HT1080 (cell line): ENCODE results near the gene MEX3D. TPM values are rescaled to one million over a fixed set of nuclear protein-coding genes. Genes with fewer than 3 reads are reported as not detected.

Experiments
- DNase-seq: peaks from one replicate; pipeline ENCODE4 v3.0.0-alpha.2; 2015; ENCODE audit warnings: low read depth
- polyA plus RNA-seq, 2 experiments: library from polyadenylated mRNA; depleted of rRNA; stranded (reverse); fragments of >200 nt; gene quantifications; 2 replicates each; pipeline ENCODE4 v1.2.3, GENCODE V29; 2015
- total RNA-seq: library from RNA; depleted of rRNA; stranded (reverse); fragments of >200 nt; shearing (Covaris generic); gene quantifications from 2 replicates; pipeline ENCODE4 v1.2.3, GENCODE V29; 2014; rRNA removed

Gene MEX3D
- total RNA-seq: 49.9 and 53.8 TPM in 2 replicates
- polyA plus RNA-seq (2015; cell fraction: cytosol; rRNA removed): 16.9 and 20.2 TPM in 2 replicates
- polyA plus RNA-seq (2015; cell fraction: nucleus; rRNA removed): 7.6 and 10.2 TPM in 2 replicates

DNA sequence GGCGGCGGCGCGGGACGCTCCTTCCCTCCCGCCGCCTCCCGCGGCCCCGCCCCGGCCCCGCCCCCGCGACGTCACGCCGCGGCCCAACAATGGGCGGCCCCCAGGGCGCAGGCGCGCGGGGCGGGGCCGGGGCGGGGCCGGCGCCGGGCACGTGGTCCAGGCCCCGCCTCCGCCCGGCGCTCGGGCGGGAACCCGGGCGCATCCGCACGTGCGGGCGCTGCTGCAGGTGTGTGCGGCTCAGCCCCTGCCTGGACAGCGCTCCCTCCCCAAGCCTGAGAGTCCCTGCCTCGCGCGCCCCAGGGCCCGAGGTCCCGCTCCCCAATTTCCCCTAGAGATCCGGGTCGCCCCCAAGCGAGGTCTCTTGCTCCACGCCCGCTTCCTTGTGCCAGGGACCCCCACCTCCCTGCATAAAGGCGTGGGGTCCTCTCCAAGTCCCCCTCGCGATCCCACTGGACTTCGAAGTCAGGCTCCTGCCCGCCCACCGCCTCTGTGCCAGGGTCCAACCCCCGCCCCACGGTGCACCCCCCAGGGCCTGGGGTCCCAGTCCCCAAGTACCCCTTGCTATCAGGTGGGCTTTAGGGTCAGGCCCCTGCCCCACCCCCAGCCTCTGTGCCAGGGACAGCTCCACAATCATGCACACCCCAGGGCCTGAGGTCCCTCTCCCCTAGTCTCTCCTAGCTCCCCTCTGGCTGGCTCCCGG is at the start of gene MEX3D:
Gene MEX3D (minus strand): TSS at position 6 of the 700 bp plus-strand sequence. CDS start 267 bp downstream, outside the sequence.
- DNase-seq: no peak

- DNase-seq: no peak
Measured at GRCh38 chr19:1616875-1617274, 48.8 kb upstream of the MEX3D start.

- no peak for DNase-seq
Measured at GRCh38 chr19:1616396-1616795, 48.3 kb upstream of the MEX3D start.

- no peak for DNase-seq
Measured at GRCh38 chr19:1615156-1615765, 47.1 kb upstream of the MEX3D start.

DNA sequence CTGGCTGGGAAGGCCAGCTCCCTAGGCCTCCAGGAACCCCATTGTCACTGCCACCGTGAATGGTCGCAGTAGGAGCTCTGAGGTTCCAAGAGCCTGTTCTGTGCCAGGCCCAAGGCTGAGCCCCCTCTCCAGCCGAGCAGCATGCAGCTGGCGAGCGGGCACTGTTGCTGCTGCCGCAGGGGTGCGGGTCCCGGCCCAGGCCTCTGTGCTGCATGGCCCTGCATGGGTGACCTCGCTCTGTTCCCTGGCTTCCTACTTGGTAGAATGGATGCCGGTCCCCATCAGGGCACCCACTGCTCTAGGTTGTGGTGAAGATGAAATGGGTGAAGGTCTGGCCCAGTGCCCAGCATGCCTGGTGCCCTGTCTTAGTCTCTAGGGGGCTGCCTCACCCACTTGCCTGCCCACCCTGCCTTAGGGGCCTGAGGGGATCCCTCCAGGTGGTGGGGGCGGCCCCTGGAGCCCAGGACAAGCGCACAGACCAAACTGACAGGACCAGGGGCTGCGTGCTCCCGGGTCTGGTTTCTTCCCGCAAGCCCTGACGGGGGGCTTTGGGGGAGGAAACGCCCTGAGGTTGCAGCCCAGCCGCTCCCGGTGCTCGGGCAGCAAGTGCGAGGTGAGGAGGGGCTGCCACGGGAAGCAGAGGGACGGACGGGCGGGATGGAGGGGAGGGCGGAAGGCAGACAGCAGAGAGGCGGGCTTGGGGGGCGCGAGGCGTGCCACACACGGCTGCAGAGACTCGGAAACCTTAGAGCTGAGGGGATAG is 45.9 kb upstream of the MEX3D start:
- no peak for DNase-seq

DNA sequence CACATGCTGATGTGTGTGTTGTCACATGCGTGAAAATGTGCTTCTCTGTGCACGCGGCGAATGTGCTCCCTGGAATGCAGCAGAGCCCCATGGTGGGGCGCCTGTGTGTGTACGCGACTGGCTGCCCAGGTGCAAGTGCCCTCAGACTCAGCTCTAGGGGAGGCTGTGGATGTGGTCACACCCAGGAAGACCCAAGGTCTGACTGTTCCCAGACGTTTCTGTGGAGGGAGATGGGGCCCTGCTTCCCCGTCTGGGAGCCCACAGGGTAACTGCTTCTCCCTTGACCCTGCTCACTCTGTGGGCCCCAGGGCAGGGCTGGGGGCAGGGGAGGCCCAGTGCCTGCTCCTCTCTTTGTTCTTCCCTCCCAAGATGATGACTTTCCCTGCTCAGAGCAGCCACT is 45.0 kb upstream of the MEX3D start:
- no peak for DNase-seq

DNA sequence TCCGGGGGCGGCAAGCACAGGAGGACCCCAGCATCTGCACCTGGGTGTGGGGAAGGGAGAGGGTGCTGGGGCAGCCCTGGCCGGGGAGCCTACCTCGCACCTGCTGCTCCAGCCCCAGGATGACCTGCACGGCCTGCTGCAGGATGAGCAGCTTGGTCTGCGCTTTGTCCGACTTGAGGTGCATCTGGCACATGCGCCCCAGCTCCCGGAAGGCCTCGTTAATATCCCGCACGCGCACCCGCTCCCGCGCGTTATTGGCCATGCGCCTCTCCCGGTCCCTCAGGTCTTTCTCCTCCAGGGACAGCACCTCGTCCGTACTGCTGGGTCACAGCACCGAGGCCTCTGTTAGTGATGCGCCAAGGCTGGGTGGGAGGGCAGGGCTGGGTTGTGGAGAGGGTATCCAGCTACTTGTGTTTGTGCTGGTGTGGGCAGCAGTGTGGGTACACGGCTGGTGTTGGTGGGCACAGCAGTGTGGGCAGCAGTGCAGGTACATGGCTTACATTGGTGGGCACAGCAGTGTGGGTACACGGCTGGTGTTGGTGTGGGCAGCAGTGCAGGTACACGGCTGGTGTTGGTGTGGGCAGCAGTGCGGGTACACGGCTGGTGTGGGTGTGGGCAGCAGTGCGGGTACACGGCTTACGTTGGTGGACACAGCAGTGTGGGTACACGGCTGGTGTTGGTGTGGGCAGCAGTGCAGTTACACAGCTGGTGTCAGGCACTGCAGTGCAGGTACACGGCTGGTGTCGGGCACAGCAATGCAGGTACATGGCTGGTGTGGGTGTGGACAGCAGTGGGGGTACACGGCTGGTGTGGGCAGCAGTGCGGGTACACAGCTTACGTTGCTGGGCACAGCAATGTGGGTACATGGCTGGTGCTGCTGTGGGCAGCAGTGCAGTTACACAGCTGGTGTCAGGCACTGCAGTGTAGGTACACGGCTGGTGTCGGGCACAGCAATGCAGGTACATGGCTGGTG is 44.3 kb upstream of the MEX3D start:
- no peak for DNase-seq

- no peak for DNase-seq
Measured at GRCh38 chr19:1611353-1611752, 43.2 kb upstream of the MEX3D start.

DNA sequence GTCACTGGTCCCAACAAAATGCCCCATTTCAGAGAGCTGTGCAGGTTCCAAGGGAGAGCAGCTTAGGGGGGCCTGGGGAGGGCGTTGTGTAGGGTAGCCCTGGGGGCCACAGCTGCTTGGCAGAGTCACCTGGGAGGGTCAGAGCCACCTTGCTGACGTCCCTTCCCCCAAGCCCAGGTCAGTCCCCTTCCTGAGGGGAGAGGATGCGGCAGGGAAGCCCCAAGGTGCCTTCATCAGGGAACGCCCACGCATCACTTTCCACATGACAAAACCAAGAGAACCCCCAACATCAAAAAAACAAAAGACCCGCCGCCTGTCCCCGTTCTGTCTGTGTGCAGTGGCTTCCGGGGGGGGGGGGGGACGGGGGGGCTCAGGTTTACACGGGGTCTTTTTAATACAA is 42.5 kb upstream of the MEX3D start:
- DNase-seq: no peak

DNA sequence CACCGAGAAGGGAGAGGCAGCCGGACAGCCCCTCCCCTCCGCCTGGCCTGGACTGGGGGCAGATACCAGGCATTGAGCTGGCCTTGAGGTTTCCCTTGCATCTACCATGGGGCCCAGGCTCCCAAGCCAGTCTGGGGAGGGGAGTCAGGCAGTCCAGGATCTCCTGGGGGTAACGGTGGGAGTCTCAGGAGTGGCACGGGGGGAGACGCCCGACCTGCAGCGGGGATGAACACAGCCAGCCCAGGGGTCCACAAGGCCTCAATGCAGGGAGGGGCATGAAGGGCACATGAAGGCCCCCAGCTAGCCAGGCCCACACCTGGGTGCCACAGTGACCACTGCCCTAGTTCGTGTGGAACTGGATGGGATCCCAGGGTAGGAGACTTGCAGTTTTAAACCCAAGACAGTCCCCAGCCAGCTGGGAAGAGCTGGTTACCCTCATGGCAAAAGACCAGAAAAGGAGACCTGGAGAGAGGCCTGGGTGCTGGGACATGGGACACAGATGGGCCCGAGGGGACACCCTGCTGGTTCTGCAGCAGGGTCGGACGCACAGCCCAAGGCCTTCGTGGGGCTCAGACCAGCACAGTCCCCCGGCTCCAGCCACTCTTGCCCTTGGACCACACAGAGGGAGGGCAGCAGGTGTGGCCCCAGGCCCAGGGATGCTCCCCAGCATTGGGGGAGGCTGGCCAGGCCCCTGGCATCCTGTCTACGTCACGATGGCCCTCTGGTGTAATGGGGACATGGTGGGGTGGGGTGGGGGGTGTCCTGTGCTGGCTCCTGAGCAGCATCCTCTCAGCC is 41.8 kb upstream of the MEX3D start:
- no peak for DNase-seq

DNA sequence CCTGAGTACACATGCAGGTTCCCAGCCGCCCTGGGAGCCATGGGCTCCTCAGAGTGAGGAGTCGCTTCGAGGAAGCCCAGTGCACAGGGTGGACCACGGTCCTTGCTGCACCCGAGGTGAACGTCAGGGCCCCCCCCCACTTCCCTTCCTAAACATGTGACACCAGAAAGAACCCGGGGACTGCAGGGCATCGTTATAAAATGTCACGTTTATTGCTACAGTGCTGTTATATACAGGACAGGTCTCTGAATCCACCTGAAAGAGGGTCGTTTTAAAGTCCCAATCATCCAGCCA is 40.9 kb upstream of the MEX3D start:
- DNase-seq: no peak

DNA sequence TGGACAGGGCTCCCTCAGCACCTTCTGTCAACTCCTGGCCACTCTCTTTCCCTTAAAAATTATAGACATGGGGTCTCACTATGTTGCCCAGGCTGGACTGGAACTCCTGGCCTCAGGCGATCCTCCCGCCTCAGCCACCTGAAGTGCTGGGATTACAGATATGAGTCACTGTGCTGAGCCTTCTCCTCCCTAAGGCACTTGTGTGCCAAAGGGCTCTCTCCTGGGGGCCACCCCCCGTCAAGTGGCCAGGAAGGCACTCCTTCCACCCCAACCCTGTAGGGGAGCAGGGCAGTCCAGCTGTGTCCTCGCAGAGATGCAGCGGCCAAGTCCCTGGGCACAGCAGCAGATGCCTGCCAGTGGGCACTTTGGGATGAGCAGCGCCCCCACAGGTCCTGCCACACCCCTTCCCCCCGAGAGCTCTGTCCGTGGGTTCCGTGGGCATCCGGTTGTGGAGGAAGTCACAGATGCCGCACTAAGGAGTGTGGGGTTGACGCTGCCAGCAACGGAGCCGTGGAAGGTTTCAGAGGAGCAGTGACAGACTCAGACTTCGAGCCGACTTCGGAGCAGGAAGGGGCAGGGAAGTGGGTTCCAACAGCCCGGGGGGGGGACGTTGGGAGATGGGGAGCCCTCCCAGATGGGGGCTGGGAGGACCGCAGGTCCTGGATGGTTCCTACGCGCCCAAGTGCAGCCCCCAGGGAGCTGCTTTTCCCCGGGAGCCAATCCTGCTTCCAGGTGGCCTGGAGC is 40.4 kb upstream of the MEX3D start:
- DNase-seq: no peak

- DNase-seq: no peak
Measured at GRCh38 chr19:1606138-1606651, 38.1 kb upstream of the MEX3D start.

- DNase-seq: peak; percentile 93
Measured at GRCh38 chr19:1605236-1606137, 37.4 kb upstream of the MEX3D start, which contains the start of gene UQCR11. Gene UQCR11, minus strand, starts transcription at chr19:1605462. Its CDS starts 53 bp downstream, at chr19:1605409.

DNA sequence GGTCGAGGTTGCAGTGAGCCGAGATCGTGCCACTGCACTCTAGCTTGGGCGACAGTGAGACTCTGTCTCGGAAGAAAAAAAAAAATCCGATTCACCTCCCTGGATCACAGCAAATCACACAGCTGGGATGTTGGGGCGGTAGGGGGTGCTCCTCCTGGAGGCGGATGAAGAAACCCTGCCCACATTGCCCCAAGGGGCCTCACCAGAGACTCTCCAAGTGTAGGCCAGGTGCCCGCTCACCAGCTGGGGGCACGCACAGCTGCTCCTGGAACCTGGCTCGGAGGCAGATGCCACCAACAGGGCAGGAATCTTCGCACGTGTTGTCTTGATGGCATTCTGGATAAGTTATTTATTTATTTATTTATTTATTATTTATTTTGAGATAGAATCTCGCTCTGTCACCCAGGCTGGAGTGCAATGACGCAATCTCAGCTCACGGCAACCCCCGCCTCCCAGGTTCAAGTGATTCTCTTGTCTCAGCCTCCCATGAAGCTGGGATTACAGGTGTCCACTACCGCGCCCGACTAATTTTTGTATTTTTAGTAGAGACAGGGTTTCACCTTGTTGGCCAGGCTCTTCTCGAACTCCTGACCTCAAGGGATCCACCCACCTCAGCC is 34.1 kb upstream of the MEX3D start:
- DNase-seq: no peak

DNA sequence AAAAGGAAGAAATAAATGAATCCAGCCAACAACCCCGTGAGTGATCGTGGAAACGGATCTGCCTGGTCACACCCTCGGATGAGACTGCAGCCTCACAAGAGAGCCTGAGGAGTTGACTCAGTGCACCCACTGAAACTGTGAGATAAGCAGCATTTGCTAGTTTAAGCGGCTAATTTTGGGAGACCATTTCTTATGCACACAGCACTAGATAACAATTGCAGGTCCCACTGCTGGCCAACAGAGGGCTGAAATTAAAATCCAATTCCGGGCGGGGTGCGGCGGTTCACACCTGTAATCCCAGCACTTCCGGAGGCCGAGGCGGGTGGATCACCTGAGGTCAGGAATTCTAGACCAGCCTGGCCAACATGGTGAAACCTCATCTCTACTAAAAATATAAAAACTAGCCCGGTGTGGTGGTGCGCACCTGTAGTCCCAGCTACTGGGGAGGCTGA is 33.5 kb upstream of the MEX3D start:
- no peak for DNase-seq

DNA sequence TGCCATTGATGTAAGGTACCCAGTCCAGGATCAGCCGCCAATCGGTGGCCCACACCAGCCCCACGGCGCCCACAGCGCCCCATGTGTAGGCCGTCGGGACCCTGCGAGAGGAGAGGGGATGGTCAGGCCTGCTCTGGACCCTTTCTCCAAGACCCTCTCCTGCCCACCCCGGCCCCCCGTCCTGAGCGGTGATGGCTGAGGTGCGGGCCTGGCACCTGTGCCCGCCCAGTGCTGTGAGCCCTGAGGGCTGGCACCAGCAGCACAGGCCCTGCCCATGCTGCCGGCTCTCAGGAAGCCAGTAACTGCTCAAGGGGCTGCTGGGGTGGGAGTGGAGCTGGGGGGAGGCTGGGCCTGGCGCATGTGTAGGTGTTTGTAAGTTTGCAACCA is 31.3 kb upstream of the MEX3D start:
- no peak for DNase-seq
